NOMO-1 treated with dmso at 0.1 percent for 144 hours (cell line): ENCODE measurements around the gene ATP6V0D1.

ENCODE experiments used
- DNase-seq: peaks from one replicate; lab custom pipeline; 2025; ENCODE audit not compliant: unreplicated experiment; lab: John Stamatoyannopoulos, UW

ATP6V0D1 gene

DNA sequence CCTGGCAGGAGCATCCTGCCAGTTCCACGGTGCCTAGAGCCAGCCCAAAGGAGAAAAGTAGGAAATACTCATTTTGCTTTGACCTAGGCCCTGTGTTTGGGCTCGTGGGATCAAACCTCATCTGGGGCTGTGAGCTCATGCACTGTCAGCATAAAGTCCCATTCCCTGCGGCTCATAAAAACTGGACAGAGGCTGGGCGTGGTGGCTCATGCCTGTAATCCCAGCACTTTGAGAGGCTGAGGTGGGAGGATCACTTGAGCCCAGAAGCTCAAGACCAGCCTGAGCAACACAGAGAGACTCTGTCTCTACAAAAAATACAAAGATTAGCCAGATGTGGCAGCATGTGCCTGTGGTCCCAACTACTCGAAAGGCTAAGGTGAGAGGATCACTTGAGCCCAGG lies 17.9 kb downstream of the ATP6V0D1 start:
- no peak for DNase-seq

DNA sequence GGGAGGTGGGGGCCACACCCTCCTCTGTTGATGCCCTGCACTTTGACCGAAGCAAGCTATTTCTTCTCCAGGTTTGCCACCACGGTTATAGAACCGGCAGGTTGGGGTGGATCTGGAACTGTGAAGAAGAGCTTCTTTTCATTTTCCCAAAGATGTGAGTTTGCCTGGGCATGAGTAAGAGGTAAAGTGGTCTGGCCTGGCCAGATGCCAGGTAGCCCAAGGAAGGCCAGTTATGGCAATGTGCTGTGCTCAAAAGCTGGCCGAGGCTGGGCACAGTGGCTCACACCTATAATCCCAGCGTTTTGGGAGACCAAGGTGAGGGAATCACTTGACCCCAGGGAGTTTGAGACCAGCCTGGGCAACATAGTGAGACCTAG lies 18.7 kb downstream of the ATP6V0D1 start:
- DNase-seq = no peak

DNA sequence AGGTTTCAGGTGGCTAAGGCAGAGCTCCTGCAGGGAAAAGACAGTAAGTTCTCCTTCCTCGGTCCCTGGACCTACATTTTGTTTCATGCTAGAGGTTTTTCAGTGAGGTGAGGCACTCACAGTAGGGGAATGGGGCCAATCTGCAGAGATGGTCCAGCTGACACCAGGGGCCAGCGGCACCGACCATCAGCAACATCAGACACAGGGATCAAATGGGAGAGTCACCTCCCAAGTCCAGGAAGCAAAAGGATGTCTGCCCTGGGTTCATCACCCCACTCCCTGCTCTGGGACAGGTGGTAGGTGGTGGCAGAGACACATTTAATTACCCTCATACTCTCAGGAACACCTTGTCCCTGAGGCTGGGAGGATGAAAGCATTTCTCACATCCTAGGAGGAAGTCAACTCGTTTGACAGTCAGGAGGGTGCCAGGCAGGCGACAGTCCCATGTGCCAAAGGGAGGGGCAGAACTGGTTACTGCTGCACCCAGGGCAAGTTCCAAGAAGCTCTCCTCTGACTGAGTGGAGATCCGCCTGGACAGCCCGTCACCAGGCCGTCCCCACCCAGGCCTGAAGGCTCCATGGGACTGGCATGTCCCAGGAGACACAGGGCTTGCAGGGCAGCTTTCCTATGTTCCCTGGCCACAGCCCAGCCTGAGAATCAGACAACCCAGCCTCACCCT lies 19.2 kb downstream of the ATP6V0D1 start:
- DNase-seq = no peak

DNA sequence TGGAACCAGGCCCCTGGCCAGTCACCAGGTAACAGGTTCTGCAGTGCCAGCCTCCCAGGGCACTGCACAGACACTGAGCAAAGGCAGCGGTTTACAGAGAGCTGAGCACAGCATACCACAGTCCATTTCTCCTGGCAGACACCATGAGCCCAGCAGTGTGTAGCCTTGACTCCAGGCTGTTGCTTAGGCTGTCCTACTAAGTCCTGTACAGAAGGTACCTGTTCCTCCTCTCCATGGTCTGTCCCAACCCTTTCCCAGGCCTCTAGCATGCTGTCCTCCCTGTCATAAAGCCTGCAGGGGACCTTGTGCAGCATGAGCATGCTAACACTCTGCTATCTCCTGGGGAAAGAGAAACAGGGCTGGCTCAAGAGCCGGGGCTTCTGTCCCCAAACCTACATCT lies 20.0 kb downstream of the ATP6V0D1 start:
- DNase-seq = no peak

DNA sequence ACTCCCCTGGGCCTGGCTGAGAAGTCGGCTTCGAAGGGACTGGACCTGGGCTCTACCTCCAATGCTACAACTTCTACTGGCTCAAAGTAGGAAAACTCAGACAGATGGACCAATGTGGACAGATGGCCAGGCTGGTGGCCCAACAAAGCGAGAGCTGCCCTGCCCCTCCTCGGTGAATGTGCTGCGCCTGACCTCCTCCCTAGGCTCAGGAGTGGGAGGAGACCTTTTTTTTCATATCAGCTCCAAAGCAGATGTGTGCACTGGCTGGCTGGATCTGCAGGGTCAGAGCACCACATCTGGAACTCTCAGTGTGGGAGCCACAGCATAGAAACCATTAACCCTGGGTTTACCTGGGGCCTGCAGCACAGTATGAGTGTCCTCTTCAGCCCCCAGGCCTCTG lies 20.8 kb downstream of the ATP6V0D1 start:
- DNase-seq = no peak

GRCh38 chr16:67459861-67460150 lies 21.2 kb downstream of the ATP6V0D1 start:
- no peak for DNase-seq

DNA sequence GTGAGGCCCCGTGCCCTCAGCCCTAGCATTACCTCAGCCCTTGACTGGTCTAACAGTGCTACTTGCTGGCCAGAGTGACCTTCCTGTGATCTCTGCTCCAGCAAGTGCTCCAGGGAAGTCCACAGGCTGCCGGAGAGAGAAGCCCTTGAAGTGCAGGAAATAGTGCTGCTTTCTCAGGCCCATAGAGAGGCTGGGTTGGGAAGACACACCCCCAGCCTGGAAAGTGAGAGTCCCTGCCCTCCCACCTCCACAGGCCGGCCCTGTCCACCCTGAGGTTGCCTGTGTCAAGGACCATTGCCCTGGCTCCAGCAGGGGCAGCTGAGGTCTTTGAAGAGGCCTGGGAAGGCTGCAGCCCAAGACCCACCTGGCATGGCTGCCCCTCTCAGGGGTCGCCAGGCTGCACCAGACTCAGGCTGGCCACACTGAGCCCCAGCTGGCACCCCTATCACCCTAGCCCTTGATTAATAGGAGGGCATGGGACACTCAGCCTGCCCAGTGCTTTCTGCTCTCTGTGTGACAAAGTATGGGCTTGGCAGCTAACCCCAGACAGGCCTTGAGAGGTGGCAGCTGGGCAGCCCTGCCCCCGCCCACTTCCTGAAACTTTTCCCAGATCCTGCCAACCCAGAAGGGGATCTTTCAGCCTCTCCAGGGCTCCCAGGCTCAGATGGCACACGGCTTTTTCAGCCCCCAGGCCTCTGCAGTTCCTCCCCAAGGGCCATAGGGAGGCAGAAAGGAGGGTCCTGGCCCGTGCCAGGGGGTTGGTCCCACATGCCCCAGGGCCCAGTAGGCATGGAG lies 21.7 kb downstream of the ATP6V0D1 start:
- DNase-seq = no peak

DNA sequence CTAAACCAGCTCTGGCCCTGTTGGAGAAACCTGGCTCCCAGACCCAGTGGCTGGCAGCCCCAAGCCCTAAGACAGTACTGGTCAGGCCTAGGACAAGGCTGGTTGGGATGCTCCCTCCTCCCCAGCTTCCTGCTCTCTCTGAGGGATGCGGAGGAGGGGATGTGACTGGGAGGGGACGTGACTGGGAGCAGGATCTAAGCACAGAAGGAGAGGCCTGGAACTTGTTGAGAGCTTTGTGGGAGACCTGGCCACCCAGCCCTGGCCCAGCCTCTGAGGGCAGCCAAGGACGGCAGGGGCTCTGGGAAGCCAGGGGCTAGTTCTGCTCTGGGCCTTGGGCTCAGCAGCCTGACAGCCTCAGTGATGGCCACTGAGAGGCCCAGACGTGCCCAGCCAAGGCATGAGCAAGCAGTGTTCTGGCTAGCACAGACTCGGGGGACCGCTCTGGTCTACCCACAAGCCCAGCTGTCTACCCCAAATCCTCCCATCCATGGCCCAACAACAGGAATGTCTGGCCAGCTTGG lies 22.8 kb downstream of the ATP6V0D1 start:
- DNase-seq = no peak

GRCh38 chr16:67457611-67458010 lies 23.3 kb downstream of the ATP6V0D1 start:
- no peak for DNase-seq

GRCh38 chr16:67456391-67457081 lies 24.4 kb downstream of the ATP6V0D1 start:
- no peak for DNase-seq

- no peak for DNase-seq
Measured at GRCh38 chr16:67454852-67455251, 26.1 kb downstream of the ATP6V0D1 start.

DNA sequence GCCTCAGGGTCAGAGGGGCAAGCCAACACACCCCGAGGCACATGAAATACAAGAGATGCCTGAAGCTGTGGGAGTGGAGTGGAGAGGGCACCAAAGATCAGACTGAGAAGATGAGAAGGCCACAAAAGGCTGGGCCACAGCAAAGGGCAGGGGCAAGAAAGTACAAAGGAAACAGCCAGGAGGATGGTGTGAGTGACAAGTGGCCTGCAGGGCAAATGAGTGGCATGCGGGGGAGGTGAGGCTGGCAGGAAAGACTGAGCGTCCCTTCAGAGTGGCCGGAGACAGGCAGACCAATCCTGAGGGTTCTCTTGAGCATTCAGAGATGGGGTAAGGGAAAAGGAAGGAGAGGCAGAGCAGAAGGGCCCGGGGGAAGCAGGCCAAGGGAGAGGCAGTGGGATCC lies 26.9 kb downstream of the ATP6V0D1 start:
- DNase-seq = no peak

GRCh38 chr16:67451704-67452435 lies 29.1 kb downstream of the ATP6V0D1 start:
- DNase-seq = no peak

DNA sequence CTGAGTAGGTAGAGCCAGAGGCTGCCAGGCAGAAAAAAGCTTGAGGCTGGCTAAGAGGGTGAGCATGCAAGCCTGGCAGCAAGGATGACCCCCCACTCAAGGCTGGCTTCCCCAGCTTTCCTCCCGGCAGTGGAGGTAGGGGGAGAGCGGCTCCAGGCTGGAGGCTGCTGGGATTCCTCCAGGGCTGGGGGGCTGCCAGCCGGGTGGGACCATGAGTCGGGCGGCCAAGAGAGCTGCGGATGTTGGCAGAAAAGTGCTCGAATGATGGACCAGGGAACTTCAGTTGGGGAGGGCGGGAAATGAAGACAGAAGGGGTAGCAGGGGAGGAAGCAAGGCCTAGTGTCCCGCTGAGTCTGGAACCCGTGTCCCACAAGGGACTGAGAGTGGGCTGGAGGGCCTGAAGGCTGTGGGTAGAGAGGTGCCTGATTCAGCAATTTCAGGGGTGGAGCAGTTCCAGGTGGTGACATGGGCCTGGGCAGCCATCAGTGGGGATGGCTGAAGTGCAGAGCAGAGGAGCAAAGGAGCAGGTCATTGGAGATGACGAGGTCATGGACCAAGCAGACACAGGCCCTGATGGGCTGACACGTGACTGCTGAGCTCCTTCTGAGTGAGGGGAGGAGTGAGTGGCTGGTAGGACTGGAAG lies 29.8 kb downstream of the ATP6V0D1 start:
- no peak for DNase-seq

GRCh38 chr16:67449739-67450138 lies 31.2 kb downstream of the ATP6V0D1 start:
- no peak for DNase-seq

DNA sequence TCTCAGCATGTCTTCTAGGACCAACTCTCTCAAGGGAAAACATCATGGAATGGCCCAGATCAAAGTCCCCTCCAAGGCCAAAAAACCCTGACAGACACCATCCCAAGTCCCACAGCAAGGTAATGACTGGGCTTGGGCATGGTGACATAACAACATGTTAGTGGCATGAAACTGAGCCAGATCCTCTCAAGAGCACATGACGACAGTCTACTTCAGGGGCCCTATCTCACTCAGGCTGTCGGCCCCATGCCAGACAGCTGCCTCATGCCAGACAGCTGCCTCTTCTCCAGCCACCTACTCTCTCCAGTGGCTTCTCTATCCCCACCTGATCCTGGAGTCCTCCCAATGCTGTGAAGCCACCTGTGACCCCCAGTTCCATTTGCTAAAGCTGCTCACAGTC lies 31.6 kb downstream of the ATP6V0D1 start:
- DNase-seq = no peak

GRCh38 chr16:67448580-67448979 lies 32.4 kb downstream of the ATP6V0D1 start:
- no peak for DNase-seq

- peak; percentile 38 for DNase-seq
Measured at GRCh38 chr16:67447508-67448076, 33.4 kb downstream of the ATP6V0D1 start.

GRCh38 chr16:67446968-67447507 lies 33.9 kb downstream of the ATP6V0D1 start:
- no peak for DNase-seq
